HG02798 (cell line): ENCODE data around the gene COL24A1.
"Not testable (repeated sequence)": the region's sequence is repeated elsewhere in the genome, so short reads cannot be mapped to it uniquely, and the experiment has no call there.

Source experiments
- ATAC-seq: cut with Tn5 transposase; IDR thresholded peaks from one replicate; pipeline ENCODE4 v1.9.1; 2021; ENCODE audit warnings: mild to moderate bottlenecking; ENCODE audit not compliant: unreplicated experiment, poor library complexity

COL24A1 gene

DNA sequence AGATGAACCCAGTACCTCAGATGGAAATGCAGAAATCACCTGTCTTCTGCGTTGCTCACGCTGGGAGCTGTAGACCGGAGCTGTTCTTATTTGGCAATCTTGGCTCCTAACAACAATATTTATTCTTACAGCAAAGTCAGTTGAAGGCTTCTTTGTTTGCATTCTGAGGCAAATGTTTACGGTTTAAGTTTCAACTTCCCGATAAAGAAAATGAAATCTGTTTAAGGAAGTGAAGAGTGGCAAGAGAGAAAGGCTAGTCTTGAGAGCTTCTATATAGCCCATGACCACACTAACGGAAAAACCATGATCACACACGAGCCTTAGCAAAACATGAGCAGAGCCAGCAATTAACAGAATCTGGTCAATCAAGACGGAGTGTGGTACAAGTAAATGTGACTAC is 325.7 kb downstream of the COL24A1 start:
- ATAC-seq = no peak

DNA sequence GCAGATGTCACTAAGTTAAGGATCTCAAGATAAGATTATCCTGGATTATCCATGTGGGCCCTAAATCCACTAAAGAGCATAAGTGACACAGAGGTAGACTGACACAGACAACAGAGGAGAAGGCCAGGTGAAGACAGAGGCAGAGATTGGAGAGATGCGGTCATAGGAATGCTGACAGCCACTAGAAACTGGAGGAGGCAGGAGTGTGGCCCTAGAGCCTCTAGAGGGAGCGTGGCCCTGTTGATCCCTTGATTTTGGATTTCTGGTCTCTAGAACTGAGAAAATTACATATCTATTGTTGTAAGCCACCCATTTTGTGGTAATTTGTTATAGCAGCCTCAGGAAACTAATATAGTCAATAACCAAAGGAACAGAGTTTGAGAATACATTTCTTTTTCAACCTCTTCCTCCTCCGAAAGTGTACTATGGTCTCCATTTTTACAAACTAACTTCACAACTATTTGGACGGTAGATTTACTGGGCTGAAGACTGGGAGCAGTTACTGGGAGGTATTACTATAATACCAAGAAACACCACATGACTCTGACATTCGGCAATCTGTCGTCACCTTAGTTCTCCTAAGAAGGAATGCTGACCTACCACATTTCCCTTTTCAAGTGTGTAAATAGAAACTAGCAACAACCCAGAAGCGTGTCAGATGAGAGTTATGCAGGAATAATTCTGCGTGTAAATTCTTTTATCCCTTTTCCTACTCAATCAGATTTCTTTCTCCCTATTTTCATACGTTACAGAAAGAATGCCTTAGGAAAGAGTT is 332.3 kb downstream of the COL24A1 start:
- no peak for ATAC-seq

DNA sequence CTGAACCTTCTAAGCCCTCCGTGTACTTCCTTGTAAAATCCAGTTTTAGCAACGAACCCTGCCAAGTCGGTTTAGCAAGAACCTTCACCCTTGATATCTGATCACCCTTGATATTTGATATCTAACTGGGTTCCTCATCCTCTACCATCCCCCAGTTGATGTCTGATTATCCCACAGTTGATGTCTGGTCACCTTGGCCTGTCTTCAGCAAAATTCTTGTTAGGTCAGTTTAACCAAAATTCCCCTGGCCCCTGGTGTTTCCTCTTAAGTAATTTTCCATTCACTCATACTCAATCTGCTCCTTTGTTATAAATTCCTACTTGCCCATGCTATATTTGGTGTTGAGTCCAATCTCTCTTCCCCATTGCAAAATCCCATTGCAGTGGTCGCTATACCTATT is 333.9 kb downstream of the COL24A1 start:
- no peak for ATAC-seq

DNA sequence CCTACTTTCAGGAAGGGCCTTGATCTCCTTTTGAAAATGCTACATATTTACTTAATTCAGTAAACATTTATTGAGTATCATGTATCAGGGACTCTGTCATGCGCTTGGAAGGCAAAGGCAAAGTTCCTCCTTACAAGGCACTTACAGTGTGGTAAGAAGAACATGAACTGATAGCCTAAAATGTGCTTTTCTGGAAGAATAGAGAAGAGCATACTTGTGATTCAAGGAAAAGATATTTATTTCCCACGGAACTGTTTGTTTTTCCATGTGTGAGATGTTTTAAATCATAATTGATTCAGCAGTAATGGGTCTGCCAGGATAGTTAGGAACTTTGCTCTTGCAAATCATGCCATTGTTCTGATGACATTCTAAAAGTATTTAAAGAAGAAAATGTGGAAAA is 338.2 kb downstream of the COL24A1 start:
- no peak for ATAC-seq

DNA sequence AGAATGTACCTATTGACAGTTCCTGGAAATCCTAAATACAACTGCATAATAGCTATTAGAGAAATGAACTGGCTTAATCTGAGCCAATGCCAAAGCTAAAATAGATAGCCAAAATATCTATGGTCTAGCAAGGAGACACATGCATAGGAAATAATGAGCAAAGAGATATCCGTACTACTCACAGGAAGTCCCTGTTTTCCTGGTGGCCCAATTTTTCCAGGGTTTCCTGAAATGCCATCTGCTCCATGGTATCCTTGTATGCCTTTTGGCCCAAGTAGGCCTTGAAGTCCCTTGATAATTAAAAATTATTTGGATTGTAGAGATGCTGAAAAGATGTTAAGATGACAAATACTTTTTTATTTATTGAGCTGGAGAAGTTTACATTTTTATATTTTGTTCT is 340.0 kb downstream of the COL24A1 start:
- ATAC-seq = no peak

DNA sequence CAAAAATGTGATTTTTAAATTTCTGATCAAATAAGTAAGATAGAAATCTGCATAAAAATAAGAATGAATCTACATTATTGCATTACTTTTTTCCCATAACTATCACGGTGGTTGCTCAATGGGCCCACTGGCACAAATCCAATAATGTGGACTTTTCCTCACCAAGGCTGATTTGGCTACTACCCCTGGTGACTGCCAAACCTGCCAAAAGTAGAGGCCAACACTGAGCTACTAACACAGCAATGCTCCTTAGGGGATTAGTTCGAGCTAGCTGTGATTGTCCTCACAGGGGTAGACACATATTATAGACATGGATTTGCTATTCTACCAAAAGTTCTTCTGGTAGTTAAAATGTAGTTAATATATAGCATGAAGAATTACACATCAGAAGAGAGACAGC is 340.7 kb downstream of the COL24A1 start:
- no peak for ATAC-seq

DNA sequence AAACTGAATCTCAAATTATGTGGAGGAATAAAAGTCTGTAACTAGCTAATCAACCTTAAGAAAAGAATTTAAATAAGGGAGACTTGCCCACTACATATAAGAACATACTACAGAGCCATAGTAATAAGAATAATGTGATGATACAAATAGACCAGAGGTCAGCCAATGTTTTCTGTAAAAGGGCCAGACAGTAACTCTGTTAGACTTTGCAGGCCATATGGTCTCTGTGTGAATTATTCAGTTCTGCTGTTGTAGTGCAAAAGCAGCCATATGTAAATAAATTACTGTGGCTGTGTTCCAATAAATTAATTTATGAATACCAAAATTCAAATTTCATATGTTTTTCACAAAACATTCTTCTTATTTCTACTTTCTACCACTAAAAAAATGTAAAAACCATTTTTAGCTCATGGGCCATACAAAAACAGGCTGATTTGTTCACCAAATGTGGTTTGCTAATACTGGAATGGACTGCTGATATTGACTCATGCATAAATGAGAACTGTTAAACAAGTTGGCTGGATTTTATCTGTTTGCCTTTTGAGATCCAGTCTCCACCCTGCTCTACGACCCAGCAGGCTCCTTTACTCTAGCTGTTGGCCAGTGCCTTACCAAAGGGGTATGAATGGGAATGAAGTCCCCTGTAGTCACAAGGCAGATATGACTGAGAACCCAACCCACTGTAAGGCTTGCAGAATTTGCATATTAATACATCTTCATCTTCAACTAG is 350.2 kb downstream of the COL24A1 start:
- no peak for ATAC-seq

DNA sequence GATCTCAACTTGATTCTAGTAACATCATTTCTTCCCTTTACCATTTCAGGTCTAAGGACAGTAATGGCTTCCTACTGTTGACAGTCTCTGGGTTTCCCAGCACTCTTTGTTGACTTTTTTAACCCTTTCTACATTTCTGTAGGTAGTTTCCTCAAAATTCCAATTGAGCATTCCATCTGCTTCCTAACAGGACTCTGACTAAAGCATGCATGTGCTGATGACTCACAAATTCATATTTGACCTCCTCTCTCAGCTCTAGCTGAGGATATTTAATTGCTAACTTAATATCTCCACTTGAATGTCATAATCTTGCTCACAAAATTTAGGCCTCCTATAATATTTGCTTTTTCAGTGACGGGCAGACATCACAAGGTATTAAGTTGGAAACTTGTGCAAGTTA is 355.1 kb downstream of the COL24A1 start:
- no peak for ATAC-seq

DNA sequence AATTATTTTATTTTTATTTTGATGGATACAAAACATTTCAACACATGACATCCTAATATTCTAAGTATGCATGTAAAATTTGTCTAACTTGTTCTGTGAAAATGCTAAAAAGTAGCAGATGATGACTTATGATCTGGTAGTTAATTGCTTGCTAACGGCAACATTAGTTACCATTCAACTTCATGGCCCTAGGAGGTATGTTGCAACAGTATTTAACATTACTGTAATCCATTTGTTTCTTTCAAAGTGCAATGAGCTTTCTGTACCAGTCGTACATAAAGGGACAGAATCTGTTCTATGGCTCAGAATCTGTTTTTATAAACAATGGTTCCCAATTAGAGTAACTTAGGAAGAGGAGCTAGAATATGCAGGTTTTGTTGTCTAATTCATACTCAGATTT is 356.8 kb downstream of the COL24A1 start:
- ATAC-seq = no peak

DNA sequence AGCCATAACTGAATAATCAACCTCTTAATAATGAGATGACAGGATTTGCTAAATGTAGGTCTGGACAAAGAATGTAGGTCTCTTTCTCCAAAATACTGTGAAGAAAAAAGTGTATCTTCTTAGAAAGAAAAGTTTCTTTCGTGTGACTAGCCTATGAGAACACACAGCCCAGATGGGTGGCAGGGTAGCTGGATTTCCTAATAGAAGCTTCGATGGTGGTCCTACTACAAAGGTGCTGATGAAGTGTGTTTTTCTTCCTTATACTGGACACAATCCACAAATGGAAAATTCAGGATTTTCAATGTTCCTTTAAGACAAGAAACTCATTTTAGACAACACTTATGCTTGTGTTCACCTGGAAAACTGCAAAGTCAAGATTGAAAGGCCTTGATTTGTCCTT is 358.2 kb downstream of the COL24A1 start:
- no peak for ATAC-seq

DNA sequence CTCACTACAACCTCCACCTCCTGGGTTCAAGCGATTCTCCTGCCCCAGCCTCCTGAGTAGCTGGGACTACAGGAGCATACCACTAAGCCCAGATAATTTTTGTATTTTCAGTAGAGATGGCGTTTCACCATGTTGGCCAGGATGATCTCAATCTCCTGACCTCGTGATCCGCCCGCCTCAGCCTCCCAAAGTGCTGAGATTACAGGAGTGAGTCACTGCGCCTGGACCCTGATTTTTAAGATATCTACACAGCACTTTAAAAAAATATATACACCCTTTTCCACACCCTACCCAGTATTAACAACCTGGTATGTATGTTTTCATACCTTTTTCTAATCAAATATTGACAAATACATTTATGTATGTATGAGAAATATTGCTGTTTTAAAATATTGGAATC is 379.6 kb downstream of the COL24A1 start:
- ATAC-seq = not testable (repeated sequence)

DNA sequence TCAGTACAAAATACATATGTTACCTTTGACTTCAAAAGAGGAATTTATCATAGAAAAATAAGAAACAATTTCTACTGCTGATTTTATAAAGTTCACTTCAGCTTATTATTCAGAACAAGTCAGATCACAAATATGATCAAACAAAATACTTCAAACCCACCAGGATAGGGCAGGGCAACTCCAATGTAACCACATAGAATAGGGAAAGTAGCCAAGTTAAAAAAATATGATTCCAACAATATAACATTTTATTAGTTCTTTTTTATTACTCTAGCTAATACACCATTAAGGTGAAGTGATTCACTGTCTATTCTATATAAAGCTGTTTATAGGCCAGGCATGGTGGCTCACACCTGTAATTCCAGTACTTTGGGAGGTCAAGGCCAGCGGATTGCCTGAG is 393.8 kb downstream of the COL24A1 start:
- no peak for ATAC-seq

DNA sequence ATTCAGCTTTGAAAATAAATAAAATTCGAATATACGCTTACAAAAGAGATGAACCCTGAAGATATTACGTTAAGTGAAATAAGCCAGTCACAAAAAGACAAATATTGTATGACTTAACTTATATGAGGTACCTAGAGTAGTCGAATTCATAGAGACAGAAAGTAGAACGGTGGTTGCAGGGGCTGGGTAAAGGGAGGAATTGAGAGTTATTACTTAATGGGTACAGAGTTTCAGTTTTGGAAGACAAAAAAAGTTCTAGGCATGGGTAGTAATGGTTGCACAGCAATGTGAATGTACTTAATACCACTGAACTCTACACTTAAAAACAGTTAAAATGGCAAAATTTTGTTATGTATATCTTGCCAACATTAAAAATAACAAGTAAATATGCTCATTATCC is 399.7 kb downstream of the COL24A1 start:
- peak; percentile 45 for ATAC-seq

DNA sequence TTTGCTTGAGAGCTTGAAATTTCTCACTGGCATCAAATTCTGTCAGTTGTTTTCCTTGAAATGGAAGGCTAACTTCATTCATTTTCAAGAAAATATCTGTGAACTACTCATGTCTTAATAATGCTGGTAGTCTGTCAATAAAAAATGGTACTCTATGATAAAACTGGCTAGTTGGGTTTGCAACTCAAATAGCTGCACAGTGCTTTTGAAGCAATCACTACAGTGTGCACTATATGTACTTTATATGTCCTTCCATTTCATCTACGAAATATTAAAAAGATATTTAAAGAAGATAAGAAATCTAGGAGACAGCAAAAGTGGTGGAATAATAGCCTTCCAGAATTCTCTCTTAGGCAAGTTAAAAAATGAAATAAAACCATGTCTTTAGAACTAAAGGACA is 408.5 kb downstream of the COL24A1 start:
- no peak for ATAC-seq

DNA sequence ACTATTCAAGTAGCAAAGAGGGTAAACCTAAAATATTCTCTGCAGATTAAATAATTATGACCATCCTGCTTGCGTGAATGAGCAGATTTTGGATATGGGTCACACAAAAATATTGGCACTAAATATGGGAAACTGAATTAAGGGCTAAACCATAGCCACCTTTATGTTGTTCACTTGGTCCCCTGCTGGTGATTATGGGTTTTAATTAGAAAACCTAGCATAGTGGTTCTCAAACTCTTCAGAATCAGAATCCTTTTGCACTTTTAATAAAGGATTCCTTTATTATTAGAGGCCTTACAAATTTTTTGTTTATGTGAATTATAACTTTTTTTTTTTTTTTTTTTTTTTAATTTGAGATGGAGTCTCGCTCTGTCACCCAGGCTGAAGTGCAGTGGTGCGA is 409.8 kb downstream of the COL24A1 start:
- no peak for ATAC-seq

DNA sequence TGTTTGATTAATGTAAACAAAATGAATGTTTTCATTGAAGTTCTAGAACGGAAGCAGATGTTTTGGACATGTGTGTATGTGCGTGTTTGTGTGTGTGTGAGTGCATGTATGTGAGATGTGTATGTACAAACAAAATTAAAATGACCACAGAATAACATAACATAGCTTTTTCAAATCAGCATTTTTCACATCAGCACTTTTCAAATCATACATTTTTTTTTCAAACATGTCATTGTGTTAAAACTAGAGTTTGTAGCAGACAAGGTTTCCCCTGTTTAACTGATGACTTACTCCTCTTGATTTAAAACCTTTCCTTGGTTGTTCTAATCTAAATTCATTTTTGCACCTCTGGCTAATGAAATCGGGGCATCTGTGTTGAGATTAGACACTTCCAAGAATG is 412.8 kb downstream of the COL24A1 start:
- ATAC-seq = no peak

DNA sequence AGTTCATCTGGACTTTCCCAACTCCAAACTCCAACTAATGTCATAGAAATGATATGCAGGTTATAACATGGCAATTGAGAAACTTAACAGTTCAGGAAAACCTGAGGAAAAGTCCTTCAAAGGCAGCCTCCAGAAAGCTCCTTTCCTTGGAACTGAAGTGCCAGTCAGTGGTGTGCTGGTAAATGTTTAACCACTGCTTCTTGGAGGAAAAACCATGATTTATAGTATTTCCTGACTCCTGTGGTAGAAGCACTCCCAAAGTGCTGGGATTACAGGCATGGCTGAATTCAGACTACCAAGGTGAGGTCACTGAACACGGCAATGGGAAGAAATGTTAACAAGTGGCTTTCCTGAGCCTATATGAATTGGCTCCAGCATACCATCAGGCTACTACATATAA is 421.6 kb downstream of the COL24A1 start:
- ATAC-seq = no peak

DNA sequence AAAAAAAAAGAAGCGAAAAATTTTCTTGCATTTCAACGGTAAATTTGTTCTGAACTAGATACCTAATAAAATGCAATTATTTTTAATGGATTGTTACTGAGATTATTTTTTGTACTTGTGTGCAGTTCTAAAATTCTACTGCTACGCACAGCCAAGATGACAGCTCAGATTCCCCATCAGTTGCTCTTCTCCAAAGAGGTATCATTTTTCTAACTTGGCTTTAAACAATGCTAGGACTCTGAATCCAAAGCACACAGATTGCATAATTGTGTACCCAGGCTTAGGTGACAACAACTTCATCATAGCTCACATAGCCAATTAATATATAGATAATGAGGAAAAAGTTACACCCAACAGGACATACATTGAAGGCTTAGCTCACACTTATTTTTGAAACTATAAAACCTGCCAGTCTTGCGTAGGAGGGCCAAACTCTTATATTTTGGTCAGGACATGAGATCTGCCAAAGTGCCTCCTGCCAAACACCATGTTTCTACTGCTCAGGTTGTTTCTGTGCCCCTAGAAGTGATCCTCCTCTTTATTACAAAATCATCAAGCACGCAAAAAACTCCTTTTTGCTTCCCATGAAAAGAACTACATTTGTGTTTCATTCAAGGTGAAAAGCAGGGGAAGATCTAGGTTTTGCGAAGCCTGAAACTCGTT is 437.8 kb downstream of the COL24A1 start:
- ATAC-seq = no peak

DNA sequence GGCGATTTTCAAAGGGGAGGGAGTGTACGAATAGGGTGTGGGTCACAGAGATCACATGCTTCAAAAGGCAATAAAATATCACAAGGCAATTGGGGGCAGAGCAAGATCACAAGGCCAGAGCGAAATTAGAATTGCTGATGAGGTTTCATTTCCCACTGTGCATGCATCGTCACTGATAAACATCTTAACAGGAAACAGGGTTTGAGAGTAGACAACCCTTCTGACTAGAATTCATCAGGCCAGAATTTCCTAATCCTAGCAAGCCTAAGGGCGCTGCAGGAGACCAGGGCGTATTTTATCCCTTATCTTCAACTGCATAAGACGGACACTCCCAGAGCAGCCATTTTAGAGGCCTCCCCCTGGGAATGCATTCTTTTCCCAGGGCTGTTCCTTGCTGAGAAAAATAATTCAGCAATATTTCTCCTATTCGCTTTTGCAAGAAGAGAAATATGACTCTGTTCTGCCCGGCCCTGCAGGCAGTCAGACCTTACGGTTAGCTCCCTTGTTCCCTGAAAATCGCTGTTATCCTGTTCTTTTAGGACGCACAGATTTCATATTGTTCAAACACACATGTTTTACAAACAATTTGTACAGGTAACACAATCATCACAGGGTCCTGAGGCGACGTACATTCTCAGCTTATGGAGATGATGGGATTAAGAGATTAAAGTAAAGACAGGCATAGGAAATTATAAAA is 442.0 kb downstream of the COL24A1 start:
- not testable (repeated sequence) for ATAC-seq

DNA sequence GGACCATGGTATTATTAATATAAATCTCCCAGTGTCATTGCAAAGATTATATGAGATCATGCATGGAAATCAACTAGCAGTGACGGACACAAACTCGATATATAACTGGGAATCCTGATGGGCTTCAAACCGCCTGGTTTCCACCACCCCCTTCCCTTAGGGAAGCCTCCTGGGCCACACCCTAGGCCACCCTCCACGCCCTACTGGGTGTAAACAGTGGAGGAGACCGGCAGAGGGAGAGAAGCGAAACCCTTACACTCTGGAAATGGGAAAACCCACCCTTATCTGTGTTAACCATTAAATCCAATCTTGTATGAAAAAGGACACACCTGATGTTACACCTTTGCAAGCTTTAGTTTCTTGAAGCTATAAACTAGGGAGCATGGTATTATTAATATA is 447.7 kb downstream of the COL24A1 start:
- ATAC-seq = no peak
